ENCODE results near the gene HTATIP2.
"Not testable (repeated sequence)": the region's sequence is repeated elsewhere in the genome, so short reads cannot be mapped to it uniquely, and the experiment has no call there.

Gene HTATIP2

DNA sequence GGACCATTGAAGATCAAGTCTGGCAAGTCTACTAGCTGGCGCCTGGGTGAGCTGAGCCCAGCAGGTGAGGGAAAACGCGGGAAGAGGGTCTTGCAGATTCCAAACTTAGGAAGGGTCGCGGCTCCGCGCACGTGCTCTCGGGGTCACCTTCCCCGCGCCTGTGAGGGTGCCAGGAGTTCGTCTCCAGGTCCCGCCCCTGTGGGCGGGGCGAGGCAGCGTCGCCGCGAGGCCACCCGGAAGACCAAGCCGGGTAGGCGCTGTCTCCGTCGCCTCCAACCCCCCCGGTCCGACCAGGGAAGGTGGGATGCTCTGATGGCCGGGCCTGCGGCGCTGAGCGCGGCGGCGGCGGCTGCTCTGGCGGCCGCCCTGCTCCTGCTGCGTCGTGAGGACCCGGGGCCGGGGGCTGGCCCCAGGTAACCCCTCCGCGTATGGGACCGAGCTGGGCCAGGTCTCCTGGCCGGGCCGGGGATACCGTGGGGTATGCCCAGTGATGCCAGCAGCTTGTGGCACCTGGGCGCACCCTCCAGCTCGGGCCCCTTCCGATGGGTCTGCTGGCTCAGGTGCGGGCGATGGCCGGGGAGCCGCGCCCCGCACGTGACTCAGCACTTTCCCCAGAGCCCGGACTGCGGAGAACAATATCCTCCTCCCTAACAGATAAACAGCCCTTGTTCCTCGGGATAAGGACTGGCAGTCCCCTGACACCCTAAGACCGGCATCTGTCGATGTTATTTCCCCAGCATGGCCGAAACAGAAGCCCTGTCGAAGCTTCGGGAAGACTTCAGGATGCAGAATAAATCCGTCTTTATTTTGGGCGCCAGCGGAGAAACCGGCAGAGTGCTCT, at the start of gene HTATIP2:
Gene HTATIP2 (plus strand): TSS at position 215 of the 841 bp plus-strand sequence. CDS start 524 bp downstream, at position 739.
- DNase-seq, result peak; percentile 11

DNA sequence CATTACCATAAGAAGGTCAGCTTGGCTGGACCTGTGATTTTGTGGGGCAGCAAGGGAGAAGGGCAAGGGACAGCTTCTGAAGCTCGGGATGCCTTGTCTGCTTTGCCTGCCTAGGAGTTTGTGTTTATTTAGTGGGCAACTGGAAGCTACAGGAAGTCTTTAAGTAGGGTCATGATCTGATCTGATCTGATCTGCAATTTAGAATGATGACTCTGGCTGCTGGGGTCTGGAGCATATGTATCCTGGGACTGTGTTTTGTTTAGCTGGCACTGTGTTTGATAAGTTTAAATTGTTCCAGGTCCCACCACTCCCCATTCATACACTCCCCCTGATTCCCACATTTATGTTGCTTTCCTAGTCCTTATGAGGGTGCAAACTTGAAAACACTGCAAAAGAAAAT, 47.7 kb upstream of the HTATIP2 start:
- no peak for DNase-seq

DNA sequence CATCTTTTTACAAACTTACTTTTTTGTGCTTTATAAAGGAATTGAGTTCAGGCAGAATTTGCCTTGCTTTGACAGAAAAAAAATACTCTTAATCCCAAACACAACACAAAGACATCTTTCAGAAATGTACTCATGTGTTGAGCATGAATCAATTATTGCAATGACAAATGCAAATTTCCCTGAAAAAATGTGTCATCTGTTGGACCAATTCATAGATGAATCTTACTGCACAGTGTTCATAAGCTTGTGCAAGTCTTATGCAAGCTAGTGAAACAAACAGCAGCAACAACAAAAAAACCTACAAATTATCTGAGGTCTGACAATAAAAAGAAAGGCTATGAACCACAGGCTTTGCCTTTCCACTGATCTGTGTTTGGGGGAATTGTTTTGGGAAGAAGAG, 42.3 kb upstream of the HTATIP2 start:
- DNase-seq, result no peak

DNA sequence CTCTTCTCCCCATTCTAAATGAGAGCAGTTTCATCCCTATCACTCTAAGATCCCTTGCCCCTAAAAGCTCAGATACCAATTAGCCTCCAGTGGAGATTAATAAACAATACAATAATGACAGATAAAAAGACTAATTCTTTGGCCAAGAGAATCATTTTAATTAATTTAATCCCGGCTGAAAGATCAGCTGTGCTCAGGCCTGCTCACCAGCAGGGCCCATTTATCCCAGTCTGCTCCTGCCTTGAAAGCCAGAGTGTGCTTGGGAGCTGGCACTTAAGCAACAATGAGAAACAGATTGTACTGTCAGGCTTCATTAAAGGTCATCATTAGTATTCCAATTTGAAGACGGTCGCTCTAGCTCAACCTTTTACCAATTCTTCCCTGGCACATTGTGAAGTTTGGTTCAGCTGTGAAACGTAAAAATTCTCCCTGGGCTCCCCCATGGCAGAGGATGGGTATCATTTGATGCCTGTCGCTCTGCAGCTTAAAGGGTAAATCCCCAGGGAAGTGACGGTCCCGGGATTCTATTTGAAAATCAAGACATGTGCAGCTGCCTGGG, 36.1 kb upstream of the HTATIP2 start:
- no peak for DNase-seq

DNA sequence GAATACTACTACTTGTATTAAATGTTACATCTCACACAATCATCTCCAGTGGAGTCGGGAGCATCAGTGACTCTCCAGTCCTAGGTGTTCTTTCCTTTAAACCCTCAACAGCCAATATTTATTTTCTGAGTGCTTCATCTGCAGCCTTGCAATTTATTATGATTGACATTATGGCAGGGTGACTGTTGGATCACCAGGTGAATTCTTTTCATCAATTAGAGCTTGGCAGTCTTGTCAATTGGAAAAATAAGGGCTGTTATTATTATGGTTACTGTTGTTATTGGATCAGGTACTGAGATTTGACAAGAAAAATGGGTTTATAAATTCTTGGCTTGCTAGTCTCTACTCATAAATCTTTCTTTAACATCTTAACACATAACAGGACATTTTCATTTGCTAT, 27.5 kb upstream of the HTATIP2 start:
- no peak for DNase-seq

DNA sequence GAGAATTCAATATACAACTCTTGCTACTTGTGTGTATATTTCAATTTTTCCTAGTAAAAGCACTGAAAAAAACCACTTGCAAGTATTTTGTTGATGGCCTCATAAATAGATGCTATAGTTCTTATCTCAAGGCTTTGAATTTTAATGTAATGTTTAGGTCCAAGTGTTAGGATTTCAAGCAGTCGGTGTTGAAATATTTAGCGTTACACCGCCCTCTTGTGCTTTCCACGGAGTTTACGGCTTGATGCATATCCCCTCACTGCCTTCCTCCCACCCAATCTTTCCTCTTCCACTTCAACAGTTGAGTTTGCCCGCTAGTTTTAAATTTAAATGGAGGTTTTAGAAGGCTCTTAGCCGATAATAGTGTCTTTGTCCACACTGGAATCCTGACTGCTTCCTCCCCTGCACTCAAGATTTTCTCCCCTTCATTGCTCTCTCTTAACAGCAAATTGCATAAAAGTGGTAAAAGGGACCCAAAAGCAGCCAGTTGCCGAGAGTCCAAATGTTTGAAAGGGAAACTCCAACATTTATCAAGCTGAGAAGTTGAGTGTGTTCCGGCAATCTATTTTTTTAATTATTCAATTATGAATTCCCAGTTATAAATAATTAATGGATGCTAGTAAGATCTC, 25.9 kb upstream of the HTATIP2 start:
- DNase-seq, result no peak

DNA sequence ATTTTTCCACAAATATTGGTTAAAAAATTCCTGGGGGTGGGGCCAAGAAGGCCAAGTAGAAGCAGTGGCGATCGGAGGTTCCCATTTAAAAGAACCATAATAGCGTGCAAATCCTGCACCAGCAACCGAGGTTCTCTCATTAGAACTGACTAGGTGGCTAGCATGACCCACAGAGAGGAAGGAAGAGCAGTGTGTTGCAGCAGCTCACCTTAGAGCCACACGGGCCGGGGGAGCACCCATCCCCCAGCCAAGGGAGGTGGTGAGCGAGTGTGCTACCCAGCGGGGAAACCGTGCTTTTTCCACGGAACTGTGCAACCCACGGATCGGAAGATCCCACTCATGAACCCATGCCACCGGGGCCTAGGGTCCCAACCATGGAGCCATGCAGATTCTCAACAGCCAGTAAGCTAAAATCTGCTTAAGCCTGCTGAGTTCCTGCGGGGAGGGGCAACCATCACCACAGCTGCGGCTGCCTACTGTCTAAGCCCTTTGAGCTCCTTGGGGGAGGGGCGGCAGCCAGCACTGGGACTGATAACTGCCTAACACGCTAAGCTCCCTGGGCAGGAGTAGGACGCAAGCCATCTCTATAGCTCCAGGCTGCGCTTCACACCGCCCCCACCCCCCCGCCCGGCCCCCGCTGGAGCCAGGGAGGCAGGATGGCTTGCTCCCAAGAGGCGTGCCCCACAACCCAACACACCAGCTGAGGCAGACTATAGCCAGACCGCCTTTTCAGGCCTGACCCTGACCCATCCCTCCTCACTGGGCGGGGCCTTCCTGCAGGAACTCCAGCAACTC, 21.0 kb upstream of the HTATIP2 start:
- DNase-seq, result no peak

DNA sequence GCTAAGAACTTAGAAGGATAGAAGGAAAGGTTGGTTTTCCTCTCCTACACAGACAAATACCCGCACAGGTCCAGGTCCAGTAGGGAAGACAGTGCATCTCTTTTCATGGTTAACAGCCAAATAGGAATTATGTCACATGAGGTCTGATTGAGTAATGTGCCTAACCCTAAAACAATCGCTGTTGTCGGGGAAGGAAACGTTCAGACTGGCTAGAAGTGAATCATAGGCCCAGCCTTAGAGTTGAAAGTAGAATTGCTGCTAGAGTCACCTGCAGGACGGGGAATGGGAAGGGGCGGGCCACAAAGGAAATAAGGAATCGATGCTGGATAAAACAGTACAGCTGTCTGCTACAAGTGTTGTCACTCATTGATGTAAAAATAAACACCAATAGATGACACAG, 12.4 kb upstream of the HTATIP2 start:
- DNase-seq, result no peak

DNA sequence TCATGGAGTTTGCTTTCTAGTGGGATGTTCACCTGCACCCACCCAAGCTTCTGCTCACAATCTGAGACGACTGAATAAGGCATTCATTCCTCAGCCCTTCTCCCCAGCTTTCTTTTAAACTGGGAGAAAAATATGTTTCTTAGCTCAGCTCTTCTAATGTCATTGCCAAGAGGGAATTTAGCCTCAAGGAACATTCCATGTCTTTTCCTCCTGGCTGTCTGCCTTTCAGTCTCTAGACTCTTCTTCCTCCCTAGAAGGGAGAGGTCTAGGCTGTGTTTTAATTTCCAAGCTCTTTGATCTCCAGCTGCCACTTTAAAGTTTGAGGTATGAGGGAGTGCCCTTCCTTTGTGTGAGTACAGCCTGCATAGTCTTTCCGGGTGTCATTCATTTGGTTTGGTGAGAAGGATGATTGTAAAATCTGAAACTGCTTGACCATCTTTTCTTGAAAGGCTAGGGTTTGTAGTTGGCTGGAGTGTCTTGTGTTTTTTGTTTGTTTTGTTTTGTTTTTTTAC, 11.7 kb upstream of the HTATIP2 start:
- no peak for DNase-seq

DNA sequence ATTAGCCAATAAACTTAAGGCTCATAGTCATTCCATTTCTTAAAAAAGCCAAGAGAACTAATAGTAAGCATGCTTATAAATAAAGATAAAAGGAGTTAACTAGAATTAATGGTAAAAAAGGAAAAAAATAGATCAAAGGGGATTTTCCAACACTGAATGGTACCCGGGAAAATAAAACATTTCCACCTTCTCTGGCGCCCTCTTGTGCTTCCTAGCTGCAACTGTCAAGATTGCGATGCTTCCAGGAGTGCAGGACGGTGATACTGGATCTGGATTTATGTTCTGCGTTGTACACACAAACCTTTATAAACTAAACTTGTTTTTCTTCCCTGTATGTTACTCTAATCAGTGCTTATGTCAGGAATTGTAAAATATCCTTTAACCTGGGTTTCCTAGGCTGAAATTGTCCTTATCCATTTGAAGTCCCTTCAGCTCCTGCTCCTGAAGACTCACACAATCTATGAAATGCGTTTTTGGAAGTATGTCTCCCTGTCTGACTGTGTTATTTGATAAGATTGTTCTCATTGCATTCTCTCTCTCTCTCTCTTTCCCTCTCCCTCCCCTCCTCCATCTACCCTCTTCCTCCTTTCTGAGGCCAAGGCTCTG, 9.6 kb upstream of the HTATIP2 start:
- DNase-seq, result peak; percentile 43

DNA sequence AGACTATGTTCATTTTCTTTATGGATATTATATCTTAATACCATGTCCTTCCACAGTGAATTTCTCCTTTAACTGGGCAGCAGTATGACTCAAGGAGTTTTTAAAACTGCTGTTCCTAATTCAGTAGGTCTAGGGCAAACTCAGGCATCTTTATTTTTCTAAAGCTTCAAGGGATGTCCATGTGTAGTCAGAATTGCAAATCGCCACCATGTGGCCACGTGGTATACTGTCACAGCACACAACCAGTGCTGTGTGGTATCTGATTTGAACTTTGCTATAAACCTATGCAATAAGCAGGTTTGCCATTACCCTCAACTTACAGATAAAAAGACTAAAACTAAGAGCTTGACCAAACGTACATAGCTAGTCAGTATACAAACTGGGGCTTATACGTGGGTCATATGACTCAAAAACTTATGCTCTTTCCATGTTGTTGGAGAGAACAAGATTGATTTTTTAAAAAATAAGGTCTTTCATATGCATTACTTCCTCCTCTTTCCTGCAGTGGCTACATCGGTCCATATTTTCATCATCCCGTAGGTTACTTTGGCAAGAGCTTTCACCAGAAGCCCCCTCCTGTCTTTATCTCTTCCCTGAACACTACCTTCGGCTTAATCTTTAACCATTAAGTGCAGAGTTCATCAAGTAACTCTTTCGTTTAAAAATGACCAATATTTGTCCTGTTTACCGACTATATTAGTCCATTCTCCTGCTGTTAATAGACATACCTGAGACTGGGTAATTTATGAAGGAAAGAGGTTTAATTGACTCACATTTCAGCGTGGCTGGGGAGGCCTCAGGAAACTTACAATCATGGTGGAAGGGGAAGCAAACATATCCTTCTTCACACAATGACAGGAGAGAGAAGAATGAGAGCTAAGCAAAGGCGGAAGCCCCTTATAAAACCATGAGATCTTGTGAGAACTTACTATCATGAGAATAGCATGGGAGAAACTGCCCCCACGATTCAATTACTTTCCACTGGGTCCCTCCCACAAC, 8.0 kb upstream of the HTATIP2 start:
- DNase-seq, result peak; percentile 20

DNA sequence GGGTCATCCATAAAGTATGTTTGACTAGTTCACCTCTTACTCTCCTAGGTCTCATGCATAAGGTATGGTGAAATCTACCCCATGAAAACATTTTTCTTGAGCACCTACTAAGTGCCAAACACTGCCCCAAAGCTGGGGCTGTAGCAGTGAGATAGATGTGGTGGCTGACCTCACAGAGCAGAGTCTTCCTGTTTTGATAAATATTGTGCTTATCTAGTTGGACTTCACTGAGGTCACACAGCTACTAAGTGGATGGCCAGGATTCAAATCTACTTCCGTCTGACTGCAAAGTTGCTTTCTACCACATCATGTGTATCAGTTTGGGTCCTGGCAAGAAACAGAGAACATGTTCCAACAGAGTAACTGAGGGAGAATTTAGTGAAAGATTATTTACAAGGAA, 6.4 kb upstream of the HTATIP2 start:
- DNase-seq, result no peak

DNA sequence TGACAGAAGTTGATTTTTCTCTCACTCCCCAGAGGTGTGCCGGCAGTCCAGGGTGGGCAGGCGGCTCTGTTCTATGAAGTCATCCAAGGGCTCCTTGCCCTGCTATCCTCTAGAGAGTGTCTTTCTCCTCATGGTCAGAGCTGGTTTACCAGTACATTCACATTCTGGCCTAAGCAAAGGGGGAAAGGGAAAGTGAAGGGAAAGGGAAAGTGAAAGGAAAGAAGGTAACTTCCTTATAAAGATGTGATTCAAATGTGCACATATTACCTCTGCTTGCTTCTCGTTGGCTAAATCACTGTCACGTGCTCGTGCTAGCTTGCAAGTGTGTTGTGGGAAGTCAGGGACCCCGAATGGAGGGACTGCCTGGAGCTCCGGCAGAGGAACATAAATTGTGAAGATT, 2.9 kb upstream of the HTATIP2 start:
- DNase-seq, result peak; percentile 32

DNA sequence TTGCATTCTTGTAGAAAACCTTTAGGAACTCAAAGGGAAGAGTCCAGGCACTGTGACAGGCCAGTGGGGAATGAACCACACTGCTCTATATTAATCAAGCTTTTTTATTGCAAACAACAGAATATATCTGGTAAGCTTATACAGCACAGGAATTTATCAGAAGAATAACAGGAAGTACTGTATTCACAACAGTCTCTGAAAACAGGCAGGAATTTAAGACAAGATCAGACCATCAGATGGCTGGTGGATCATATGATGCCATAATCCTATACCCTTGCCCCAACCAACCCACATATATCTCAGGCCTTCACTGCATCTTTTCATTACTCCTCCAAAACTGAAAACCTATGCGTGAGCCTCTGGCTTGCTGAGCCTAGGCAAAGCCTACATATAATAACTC, 1.0 kb upstream of the HTATIP2 start:
- no peak for DNase-seq

DNA sequence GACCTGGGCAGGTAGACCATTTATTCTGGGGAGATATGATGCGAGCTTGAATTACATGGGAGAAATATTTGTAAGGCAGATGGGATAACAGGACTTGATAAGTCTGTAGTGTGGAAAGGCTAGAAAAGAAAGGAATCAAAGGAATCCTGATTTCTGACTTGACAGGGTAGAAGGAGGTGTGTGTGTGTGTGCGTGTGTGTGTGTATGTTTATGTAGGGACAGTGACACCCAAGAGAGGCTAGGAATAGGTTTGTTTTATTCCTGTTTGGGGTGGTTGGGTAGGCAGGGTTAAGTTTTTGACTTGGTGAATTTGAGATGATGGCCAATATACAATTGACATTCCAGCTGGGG, 390 bp upstream of the HTATIP2 start:
- no peak for DNase-seq

DNA sequence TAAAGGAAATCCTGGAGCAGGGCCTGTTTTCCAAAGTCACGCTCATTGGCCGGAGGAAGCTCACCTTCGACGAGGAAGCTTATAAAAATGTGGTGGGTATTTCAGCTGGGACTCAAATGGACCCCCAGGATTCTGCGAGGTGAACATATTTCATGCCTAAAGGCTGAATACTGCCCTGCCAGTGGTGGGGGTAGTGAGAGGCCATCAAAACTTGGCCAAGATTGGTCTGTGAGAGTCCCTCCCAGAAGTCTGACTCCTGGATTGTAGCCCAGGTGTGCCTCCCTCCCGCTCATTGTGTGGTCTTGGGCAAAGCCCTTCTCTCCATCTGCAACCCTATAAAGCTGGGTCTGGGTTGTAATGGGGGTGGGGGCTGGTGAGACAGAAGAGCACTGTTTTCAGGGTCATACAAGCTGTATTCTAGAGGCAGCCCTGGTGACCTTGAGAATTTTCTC, 853 bp downstream of the HTATIP2 start:
- no peak for DNase-seq

DNA sequence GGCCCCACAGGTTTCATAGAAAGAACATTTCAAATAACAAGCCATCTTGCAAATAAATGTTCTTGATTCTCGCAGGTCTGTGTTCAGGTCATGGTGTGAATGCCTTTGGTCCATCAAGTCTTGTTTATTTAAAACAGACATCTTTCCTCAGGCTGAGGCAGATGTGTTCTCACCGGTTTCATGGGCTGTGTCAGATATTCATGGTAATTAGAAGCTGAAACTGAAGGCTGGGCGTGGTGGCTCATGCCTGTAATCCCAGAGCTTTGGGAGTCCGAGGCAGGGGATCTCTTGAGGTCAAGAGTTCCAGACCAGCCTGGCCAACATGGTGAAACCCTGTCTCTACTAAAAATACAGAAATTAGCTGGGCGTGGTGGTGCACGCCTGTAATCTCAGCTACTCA, 2.0 kb downstream of the HTATIP2 start:
- DNase-seq, result not testable (repeated sequence)

DNA sequence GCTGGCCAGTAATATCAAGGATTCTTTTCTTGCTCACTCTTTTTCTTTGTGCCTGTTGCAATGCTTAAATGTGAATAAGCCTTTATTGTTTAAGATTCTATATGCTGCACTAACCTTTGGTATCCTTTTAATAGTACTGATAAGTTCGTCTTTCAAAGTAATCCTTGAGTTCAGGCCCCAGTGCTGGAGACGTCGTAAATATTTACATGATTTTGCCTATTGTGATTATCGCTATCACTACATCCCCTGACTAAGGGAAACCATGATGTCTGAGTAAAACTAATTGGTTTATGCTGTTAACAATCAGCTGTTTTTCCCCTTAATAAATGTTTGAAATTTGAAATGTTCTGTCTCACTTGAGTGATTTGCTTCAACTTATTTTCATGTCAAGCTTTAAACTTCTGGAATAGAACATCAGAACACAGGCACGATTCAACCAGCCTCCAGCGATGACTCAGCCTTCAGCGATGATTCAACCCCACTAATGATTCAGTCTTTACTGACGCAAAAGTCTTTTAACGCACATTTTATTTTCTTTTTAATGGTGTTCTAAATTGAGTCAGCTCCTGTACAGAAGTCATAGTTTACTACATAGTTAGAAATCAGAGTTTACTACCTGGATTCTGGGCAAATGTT, 3.9 kb downstream of the HTATIP2 start:
- DNase-seq, result peak; percentile 89

DNA sequence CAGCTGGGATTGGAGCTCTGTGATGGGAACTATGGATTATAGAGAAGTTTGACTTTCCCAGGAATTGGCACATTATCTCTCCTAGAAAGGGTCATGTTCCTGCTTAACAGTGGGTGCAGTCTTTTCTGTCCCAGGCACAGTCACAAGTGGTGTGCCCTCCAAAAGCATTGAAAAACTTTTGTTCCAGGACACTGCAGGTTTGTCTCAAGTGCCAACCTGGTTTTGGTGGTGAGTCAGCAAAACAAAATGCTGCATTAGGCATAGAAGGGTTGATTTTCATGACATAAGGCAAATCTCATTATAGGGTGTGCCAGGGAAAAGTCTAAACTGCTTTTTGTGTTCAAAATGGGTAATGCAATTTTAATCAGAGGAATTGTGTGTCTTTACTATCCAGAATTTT, 4.9 kb downstream of the HTATIP2 start:
- DNase-seq, result peak; percentile 21

DNA sequence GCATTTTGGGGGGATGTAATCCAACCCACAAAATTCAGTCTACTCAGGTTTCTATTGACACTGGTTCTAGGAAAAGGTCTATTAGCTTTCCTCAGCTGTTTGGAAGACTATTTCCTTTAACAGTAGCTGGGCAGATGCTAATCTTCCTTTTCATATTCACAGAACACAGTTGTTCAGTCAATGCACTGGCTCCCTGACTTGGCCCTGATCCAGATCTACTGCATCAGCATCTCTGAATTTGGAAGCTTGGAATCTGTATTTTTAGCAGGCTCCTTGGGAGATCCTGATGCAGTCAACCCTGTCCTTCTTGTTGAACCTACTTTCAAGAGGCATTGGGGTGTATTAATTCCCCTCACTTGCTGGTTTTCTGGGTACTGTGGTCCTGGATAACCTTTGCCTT, 6.3 kb downstream of the HTATIP2 start:
- DNase-seq, result no peak

DNA sequence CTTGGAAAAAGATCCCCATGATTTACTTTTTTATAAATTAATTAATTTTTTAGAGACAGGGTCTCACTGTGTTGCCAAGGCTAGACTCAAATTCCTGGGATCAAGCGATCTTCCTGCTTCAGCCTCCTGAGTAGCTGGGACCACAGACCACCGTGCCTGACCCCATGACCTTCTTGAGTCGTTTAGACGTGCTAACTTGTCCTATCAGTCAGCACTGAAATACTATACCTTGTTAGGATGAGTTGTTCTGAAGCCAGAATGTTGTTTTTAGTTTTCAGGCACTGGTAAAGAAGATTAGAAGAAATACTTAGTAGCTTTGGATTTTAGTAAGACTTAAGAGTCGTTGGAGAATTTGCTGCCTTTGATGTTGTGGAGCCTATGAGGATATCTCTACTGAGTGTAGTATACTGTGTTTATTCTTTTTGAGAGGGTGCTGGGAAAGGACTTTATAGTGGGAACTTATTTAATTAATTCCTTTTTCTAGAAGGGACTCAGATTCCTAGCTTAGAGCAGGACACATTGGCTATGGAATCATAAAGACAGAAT, 8.6 kb downstream of the HTATIP2 start:
- no peak for DNase-seq
